ENCODE measurements around the gene PRKCA.

DNA sequence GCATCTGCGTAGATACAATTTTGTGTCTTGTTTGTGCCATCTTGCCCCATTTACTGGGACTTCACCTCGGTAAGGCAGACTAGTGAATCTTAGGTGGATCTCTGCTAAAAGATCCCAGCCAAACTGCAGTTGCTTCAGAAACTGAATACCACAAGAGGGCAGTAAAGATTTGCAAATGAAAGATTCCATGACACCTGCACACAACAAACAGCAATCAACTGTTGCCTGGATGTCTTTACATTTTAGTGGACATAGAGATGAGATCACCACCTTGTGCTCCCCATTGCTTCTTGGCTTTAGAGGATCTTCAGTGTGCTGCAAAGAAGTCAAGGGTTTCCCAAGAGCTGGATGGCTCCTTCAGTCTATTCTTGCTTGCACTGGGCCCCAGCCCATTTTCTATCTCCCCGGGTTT is 413.3 kb downstream of the PRKCA start:
- TF ChIP-seq, protein P1, sequence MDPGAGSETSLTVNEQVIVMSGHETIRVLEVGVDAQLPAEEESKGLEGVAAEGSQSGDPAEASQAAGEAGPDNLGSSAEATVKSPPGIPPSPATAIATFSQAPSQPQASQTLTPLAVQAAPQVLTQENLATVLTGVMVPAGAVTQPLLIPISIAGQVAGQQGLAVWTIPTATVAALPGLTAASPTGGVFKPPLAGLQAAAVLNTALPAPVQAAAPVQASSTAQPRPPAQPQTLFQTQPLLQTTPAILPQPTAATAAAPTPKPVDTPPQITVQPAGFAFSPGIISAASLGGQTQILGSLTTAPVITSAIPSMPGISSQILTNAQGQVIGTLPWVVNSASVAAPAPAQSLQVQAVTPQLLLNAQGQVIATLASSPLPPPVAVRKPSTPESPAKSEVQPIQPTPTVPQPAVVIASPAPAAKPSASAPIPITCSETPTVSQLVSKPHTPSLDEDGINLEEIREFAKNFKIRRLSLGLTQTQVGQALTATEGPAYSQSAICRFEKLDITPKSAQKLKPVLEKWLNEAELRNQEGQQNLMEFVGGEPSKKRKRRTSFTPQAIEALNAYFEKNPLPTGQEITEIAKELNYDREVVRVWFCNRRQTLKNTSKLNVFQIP (CRISPR knock-in tag; IDR thresholded peaks at IDR 0.05; ENCODE audit: borderline replicate concordance, low read depth) = no peak
- TF ChIP-seq TOX (CRISPR knock-in tag; IDR thresholded peaks at IDR 0.05; ENCODE audit: borderline replicate concordance) = no peak
- TF ChIP-seq, protein P2, sequence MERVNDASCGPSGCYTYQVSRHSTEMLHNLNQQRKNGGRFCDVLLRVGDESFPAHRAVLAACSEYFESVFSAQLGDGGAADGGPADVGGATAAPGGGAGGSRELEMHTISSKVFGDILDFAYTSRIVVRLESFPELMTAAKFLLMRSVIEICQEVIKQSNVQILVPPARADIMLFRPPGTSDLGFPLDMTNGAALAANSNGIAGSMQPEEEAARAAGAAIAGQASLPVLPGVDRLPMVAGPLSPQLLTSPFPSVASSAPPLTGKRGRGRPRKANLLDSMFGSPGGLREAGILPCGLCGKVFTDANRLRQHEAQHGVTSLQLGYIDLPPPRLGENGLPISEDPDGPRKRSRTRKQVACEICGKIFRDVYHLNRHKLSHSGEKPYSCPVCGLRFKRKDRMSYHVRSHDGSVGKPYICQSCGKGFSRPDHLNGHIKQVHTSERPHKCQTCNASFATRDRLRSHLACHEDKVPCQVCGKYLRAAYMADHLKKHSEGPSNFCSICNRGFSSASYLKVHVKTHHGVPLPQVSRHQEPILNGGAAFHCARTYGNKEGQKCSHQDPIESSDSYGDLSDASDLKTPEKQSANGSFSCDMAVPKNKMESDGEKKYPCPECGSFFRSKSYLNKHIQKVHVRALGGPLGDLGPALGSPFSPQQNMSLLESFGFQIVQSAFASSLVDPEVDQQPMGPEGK (CRISPR knock-in tag; IDR thresholded peaks at IDR 0.05; ENCODE audit: borderline replicate concordance) = no peak
- no peak for TF ChIP-seq TCF4 (CRISPR knock-in tag; IDR thresholded peaks at IDR 0.05; ENCODE audit: borderline replicate concordance)
- no peak for TF ChIP-seq CSDC2 (CRISPR knock-in tag; IDR thresholded peaks at IDR 0.05)
- no peak for TF ChIP-seq GLIS3 (CRISPR knock-in tag; IDR thresholded peaks at IDR 0.05)
- TF ChIP-seq ZNF70 (CRISPR knock-in tag; IDR thresholded peaks at IDR 0.05) = no peak
- no peak for TF ChIP-seq ZNF565 (CRISPR knock-in tag; conservative IDR thresholded peaks at IDR 0.05; ENCODE audit: low read depth)
- TF ChIP-seq, protein P3, sequence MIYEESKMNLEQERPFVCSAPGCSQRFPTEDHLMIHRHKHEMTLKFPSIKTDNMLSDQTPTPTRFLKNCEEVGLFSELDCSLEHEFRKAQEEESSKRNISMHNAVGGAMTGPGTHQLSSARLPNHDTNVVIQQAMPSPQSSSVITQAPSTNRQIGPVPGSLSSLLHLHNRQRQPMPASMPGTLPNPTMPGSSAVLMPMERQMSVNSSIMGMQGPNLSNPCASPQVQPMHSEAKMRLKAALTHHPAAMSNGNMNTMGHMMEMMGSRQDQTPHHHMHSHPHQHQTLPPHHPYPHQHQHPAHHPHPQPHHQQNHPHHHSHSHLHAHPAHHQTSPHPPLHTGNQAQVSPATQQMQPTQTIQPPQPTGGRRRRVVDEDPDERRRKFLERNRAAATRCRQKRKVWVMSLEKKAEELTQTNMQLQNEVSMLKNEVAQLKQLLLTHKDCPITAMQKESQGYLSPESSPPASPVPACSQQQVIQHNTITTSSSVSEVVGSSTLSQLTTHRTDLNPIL (CRISPR knock-in tag; IDR thresholded peaks at IDR 0.05; ENCODE audit: low read depth) = no peak
- no peak for TF ChIP-seq ISL1 (CRISPR knock-in tag; IDR thresholded peaks at IDR 0.05)
- no peak for TF ChIP-seq PPARA (CRISPR knock-in tag; IDR thresholded peaks at IDR 0.05; ENCODE audit: borderline replicate concordance)
- TF ChIP-seq RARB (CRISPR knock-in tag; IDR thresholded peaks at IDR 0.05) = no peak
- TF ChIP-seq ZFP3 (CRISPR knock-in tag; IDR thresholded peaks at IDR 0.05) = no peak
